Breast epithelium (tissue), 4 donors: Measurements from ENCODE around the gene CENPO. TPM values are rescaled to one million over a fixed set of nuclear protein-coding genes. Genes with fewer than 3 reads are reported as not detected.

Source experiments
- DNase-seq, 2 donors: peaks; one replicate each; pipeline ENCODE4 v3.0.0-alpha.2; 2019; ENCODE audit warnings: low spot score in 2 of 2
- H3K27ac ChIP-seq, 2 donors: fragments of 200-600 bp; sonication (generic) in 1 of 2; one replicate each; pipeline ENCODE4 v1.5.1; 2016 to 2019; ENCODE audit warnings: mild to moderate bottlenecking in 1 of 2
- H3K27me3 ChIP-seq, 2 donors: fragments of 200-600 bp; sonication (generic) in 1 of 2; one replicate each; pipeline versions ENCODE4 v1.5.1 to v1.6.0; 2017 to 2019; ENCODE audit warnings: control low read depth in 1 of 2, mild to moderate bottlenecking in 1 of 2
- H3K36me3 ChIP-seq: fragments of 200-600 bp; one replicate; pipeline ENCODE4 v1.5.1; 2019
- H3K4me1 ChIP-seq, 2 donors: fragments of 200-600 bp; sonication (generic); one replicate each; pipeline ENCODE4 v1.5.1; 2016 to 2019; ENCODE audit warnings: control low read depth in 1 of 2
- H3K4me3 ChIP-seq, 3 donors: fragments of 200-600 bp; sonication (generic); 1 replicate in 2 of 3; 2 replicates in 1 of 3; pipeline ENCODE4 v1.5.1; 2016 to 2019; ENCODE audit warnings: mild to moderate bottlenecking in 3 of 3, moderate library complexity in 2 of 3
- H3K9me3 ChIP-seq, 2 donors: fragments of 200-600 bp; sonication (generic) in 1 of 2; one replicate each; pipeline ENCODE4 v1.5.1; 2016 to 2019; ENCODE audit warnings: control low read depth in 1 of 2
- POLR2A ChIP-seq: fragments of 450-650 bp; IDR thresholded peaks from one replicate; pipeline ENCODE4 v1.6.1; 2016; ENCODE audit warnings: antibody characterized with exemption, mild to moderate bottlenecking, moderate library complexity
- POLR2AphosphoS5 ChIP-seq, 3 donors: sonication (generic); formaldehyde crosslinking; IDR thresholded peaks; one replicate each; pipeline ENCODE4 v1.6.1; 2017; ENCODE audit warnings: antibody characterized with exemption in 3 of 3
- intact Hi-C: fragments of 100-400 bp; cut with DNase I; formaldehyde crosslinking; loops from one replicate; pipeline ENCODE4 v1.15.1; 2023; ENCODE audit warnings: low total_unique reads
- total RNA-seq, 3 donors: library from RNA; depleted of rRNA; stranded (reverse); fragments of >200 nt; gene quantifications; one replicate each; pipeline ENCODE4 v1.1.0, GENCODE V29; 2016
- TF ChIP-seq, protein P1 (sequence below), 3 donors: fragments of 450-650 bp; IDR thresholded peaks; one replicate each; pipeline ENCODE4 v1.5.1; 2016 to 2017; ENCODE audit warnings: antibody characterized with exemption in 3 of 3, mild to moderate bottlenecking in 3 of 3, moderate library complexity in 3 of 3

The CENPO gene
- total RNA-seq, 3 donors from 2014 or later, result 1.6 to 4.2 (median 1.8) TPM

DNA sequence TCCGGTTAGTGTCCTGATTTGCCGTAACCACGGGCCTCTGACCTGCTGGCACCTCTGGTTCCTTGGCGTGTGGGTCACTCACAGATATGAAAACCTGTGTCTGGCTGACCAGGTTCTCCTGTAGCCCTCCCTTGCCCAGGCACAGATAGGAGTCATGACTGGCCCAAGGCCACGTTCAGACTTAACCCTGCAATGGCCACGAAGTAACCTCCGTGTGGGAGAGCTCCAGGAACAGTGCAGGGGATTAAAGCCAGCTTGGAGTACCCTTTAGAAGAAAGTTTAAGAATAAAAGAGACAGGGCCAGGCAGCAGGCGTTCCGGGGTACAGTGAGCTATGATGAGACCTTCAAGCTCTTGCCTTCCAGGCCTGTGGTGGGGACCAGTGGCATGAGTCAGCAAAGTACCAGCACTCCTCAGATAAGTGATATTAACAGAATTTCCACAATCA is 25.5 kb downstream of the CENPO start:
- Histone ChIP-seq H3K4me3 (no peak overlapping the region), H3K36me3 (peaks cover 3% of the 10 kb centered on the region), H3K9me3 (no peaks in the 10 kb centered on the region), H3K4me1 (no peaks in the 10 kb centered on the region), H3K27ac (no peak overlapping the region), H3K27me3 (no peaks in the 10 kb centered on the region)
- no peak for DNase-seq
- intact Hi-C loops, result no loop called here
- no peak for TF ChIP-seq POLR2AphosphoS5 (IDR thresholded peaks at IDR 0.05)
- TF ChIP-seq, protein P1, sequence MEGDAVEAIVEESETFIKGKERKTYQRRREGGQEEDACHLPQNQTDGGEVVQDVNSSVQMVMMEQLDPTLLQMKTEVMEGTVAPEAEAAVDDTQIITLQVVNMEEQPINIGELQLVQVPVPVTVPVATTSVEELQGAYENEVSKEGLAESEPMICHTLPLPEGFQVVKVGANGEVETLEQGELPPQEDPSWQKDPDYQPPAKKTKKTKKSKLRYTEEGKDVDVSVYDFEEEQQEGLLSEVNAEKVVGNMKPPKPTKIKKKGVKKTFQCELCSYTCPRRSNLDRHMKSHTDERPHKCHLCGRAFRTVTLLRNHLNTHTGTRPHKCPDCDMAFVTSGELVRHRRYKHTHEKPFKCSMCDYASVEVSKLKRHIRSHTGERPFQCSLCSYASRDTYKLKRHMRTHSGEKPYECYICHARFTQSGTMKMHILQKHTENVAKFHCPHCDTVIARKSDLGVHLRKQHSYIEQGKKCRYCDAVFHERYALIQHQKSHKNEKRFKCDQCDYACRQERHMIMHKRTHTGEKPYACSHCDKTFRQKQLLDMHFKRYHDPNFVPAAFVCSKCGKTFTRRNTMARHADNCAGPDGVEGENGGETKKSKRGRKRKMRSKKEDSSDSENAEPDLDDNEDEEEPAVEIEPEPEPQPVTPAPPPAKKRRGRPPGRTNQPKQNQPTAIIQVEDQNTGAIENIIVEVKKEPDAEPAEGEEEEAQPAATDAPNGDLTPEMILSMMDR (IDR thresholded peaks at IDR 0.05), result no peak

DNA sequence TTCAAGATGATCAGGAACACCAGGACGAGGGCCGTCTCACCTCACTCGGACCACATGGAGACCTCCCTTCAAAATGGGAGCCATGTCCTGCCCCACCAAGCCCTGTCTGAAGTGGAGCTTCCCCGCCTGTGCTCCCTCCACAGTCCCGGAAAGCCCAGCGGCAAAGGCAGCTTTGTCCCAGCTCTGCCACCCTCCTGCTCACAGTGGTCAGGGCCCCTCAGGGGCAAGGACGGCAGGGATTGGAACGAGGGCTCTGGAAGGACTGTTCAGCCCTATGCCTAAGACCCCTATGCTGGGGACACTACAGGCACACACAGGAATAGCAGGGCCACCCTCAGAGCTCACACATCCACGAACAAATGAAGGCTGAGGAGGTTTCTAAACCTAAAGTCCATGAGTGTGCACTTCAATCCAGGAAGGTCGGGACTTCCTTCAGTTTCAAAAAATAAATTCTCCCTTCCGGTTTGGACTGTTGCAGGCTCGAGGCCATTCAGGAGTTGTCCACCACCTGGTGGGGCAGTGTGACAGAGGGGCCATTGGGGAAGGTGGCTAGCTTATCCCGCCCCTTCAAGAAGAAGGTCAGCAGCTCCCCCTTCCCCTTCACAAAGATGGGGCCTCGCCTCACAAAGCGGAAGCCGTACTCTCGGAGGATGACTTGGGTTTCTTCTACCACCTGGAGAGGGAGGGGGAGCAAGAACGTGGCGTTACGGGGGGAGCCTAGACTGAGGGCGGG is 26.4 kb downstream of the CENPO start:
- H3K27ac ChIP-seq, result no peak overlapping the region
- TF ChIP-seq POLR2A, result no peak
- TF ChIP-seq, protein P1 (IDR thresholded peaks at IDR 0.05), result no peak
- no peak for TF ChIP-seq POLR2AphosphoS5 (IDR thresholded peaks at IDR 0.05)
- no peak for DNase-seq
- H3K9me3 ChIP-seq, result no peaks in the 10 kb centered on the region
- intact Hi-C loops, result loop anchor here (10.0 kb wide), 1 partner anchor 405 kb away; no protein-coding TSS in a partner anchor
- no peaks in the 10 kb centered on the region for H3K4me1 ChIP-seq
- H3K4me3 ChIP-seq, result no peak overlapping the region
- no peaks in the 10 kb centered on the region for H3K27me3 ChIP-seq
- peaks cover 3% of the 10 kb centered on the region for H3K36me3 ChIP-seq

DNA sequence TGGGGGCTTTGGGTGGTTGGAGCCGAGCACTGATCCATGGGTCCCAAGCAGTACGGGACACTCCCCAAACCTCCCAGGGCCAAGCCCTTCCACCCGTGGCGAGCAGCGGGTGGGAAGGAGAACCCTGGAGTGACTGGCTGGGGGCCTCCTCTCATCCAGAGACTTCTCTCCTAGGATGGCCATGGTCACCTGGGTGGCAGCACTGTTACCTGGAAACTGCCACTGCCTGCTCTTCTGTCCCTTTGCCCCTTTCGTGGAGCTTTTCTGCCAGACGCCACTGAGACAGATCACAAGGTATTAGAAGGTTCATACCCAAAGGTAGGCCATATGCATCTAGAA is 26.9 kb downstream of the CENPO start:
- TF ChIP-seq POLR2AphosphoS5 (IDR thresholded peaks at IDR 0.05), result no peak
- TF ChIP-seq, protein P1 (IDR thresholded peaks at IDR 0.05), result no peak
- no peak for TF ChIP-seq POLR2A
- no peak overlapping the region for H3K27ac ChIP-seq
- no peaks in the 10 kb centered on the region for H3K9me3 ChIP-seq
- H3K4me1 ChIP-seq, result no peaks in the 10 kb centered on the region
- peaks cover 3% of the 10 kb centered on the region for H3K36me3 ChIP-seq
- intact Hi-C loops, result loop anchor here (10.0 kb wide), 1 partner anchor 405 kb away; no protein-coding TSS in a partner anchor
- no peak overlapping the region for H3K4me3 ChIP-seq
- no peaks in the 10 kb centered on the region for H3K27me3 ChIP-seq
- no peak for DNase-seq

DNA sequence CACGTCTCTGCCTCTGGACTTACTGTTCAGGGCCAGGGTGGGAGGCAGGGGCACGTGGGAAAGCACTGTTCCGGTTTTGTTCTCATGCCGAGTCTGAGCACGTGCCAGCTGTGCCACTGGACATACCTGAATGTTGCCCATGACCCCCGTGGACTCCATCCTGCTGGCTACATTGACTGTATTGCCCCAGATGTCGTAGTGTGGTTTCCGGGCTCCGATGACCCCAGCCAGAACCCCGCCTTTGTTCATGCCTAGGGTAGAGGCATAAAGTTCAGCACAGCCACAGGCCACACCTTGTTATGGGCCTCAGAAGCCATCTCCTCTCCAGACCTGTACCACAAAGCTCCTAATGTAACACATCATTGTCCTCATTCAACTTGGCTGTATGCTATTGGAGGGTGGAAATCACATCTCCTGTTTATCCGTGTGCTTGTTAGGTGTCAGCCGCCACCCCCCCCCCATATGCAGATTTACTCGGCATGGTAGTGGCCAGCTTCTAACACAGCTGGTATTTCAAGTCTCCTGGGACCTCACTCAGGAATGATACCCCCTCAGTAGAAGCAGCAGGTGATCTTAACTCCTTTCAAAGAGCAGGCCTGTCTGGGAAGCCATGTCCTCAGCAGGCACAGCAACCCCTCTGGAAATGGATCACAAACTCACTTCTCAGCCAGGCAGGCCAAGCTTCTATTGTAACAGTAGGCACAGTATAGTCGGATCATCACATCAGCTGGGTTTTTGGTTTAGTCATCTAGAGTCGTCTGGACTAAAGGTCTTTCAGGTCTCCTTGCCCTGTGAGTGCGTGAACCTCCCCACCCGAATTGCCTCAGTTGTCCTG is 27.6 kb downstream of the CENPO start:
- Histone ChIP-seq H3K4me3 (no peak overlapping the region), H3K9me3 (no peaks in the 10 kb centered on the region), H3K27me3 (no peaks in the 10 kb centered on the region), H3K4me1 (no peaks in the 10 kb centered on the region), H3K27ac (no peak overlapping the region), H3K36me3 (peaks cover 3% of the 10 kb centered on the region)
- no peak for DNase-seq
- intact Hi-C loops, result loop anchor here (10.0 kb wide), 1 partner anchor 406 kb away; no protein-coding TSS in a partner anchor
- TF ChIP-seq POLR2A, result no peak
- TF ChIP-seq POLR2AphosphoS5 (IDR thresholded peaks at IDR 0.05), result no peak
- TF ChIP-seq, protein P1 (IDR thresholded peaks at IDR 0.05), result no peak

DNA sequence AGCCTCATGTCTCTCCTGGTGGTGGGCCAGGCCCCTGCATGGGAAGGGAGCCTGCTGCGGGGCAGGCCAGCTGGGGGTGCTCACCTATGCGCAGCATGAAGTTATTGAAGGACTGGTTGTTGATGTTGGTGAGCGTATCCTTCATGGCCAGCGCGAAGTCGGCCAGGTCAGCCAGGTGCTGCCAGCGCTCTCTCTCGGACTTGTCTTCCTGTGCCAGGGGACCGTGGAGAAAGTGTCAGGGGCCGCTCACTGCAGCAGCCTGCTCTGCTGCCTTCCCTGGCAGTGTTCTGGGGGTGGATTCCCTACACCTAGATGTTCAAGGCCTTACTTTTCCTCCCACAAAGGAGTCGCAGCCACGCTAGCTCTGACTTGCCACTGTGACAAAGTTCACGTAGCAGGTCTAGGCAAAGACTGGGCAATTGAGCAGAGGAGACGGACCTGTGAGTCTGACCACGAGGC is 28.2 kb downstream of the CENPO start:
- H3K27ac ChIP-seq, result no peak overlapping the region
- intact Hi-C loops, result loop anchor here (10.0 kb wide), 1 partner anchor 407 kb away; no protein-coding TSS in a partner anchor
- peaks cover 3% of the 10 kb centered on the region for H3K36me3 ChIP-seq
- H3K4me3 ChIP-seq, result no peak overlapping the region
- no peaks in the 10 kb centered on the region for H3K4me1 ChIP-seq
- H3K27me3 ChIP-seq, result no peaks in the 10 kb centered on the region
- DNase-seq, result no peak
- no peak for TF ChIP-seq POLR2A
- TF ChIP-seq, protein P1 (IDR thresholded peaks at IDR 0.05), result no peak
- no peak for TF ChIP-seq POLR2AphosphoS5 (IDR thresholded peaks at IDR 0.05)
- H3K9me3 ChIP-seq, result no peaks in the 10 kb centered on the region
